ENCODE measurements around the gene DCDC2C.

DCDC2C gene

GRCh38 chr2:3784731-3785130, 81.4 kb downstream of the DCDC2C start:
- Histone ChIP-seq H3K9ac (ENCODE audit: low read depth, low read length, poor library complexity, severe bottlenecking) (no peak overlapping the region), H3K4me2 (ENCODE audit: low read depth, low read length, poor library complexity, severe bottlenecking) (no peak overlapping the region)

GRCh38 chr2:3785220-3785889, 82.0 kb downstream of the DCDC2C start:
- no peaks in the 10 kb centered on the region for H4K20me1 ChIP-seq (ENCODE audit: insufficient read depth, low read length, poor library complexity, severe bottlenecking)
- H3K9me3 ChIP-seq (ENCODE audit: insufficient read depth, low read depth, low read length), result no peaks in the 10 kb centered on the region
- H3K9ac ChIP-seq (ENCODE audit: low read depth, low read length, poor library complexity, severe bottlenecking), result no peak overlapping the region
- no peaks in the 10 kb centered on the region for H3K36me3 ChIP-seq (ENCODE audit: insufficient read depth, low read length)
- no peak overlapping the region for H2AFZ ChIP-seq (ENCODE audit: low read length)
- peaks cover 3% of the 10 kb centered on the region for H3K4me1 ChIP-seq (ENCODE audit: insufficient read depth, low read length, poor library complexity, severe bottlenecking)
- H3K9me2 ChIP-seq (replicated peaks; ENCODE audit: low read depth, low read length), result no peaks in the 10 kb centered on the region
- H3F3A ChIP-seq (ENCODE audit: low read depth), result no peaks in the 10 kb centered on the region
- no peak for TF ChIP-seq EZH2phosphoT487 (IDR thresholded peaks at IDR 0.05; ENCODE audit: borderline replicate concordance)
- TF ChIP-seq, protein P1, sequence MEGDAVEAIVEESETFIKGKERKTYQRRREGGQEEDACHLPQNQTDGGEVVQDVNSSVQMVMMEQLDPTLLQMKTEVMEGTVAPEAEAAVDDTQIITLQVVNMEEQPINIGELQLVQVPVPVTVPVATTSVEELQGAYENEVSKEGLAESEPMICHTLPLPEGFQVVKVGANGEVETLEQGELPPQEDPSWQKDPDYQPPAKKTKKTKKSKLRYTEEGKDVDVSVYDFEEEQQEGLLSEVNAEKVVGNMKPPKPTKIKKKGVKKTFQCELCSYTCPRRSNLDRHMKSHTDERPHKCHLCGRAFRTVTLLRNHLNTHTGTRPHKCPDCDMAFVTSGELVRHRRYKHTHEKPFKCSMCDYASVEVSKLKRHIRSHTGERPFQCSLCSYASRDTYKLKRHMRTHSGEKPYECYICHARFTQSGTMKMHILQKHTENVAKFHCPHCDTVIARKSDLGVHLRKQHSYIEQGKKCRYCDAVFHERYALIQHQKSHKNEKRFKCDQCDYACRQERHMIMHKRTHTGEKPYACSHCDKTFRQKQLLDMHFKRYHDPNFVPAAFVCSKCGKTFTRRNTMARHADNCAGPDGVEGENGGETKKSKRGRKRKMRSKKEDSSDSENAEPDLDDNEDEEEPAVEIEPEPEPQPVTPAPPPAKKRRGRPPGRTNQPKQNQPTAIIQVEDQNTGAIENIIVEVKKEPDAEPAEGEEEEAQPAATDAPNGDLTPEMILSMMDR (conservative IDR thresholded peaks at IDR 0.05; ENCODE audit: low read length), result no peak
- no peak overlapping the region for H3K4me3 ChIP-seq (ENCODE audit: low read length, poor library complexity, severe bottlenecking)
- H3K4me2 ChIP-seq (ENCODE audit: low read depth, low read length, poor library complexity, severe bottlenecking), result no peak overlapping the region
- H3K27me3 ChIP-seq (ENCODE audit: insufficient read depth, low read length, poor library complexity, severe bottlenecking), result no peaks in the 10 kb centered on the region
- no peaks in the 10 kb centered on the region for H3K79me2 ChIP-seq (ENCODE audit: insufficient read depth, low read length)

More at GRCh38 chr2:3784731-3785130, 81.4 kb downstream of the DCDC2C start:
- H3K9me2 ChIP-seq (replicated peaks; ENCODE audit: low read depth, low read length), result no peaks in the 10 kb centered on the region
- H3K9me3 ChIP-seq (ENCODE audit: insufficient read depth, low read depth, low read length), result no peaks in the 10 kb centered on the region
- H3F3A ChIP-seq (ENCODE audit: low read depth), result no peaks in the 10 kb centered on the region
- H3K4me3 ChIP-seq (ENCODE audit: low read length, poor library complexity, severe bottlenecking), result no peak overlapping the region
- no peaks in the 10 kb centered on the region for H3K27me3 ChIP-seq (ENCODE audit: insufficient read depth, low read length, poor library complexity, severe bottlenecking)
- H2AFZ ChIP-seq (ENCODE audit: low read length), result no peak overlapping the region
- no peaks in the 10 kb centered on the region for H3K36me3 ChIP-seq (ENCODE audit: insufficient read depth, low read length)
- TF ChIP-seq EZH2phosphoT487 (IDR thresholded peaks at IDR 0.05; ENCODE audit: borderline replicate concordance), result no peak
- TF ChIP-seq, protein P1 (conservative IDR thresholded peaks at IDR 0.05; ENCODE audit: low read length), result no peak
- H4K20me1 ChIP-seq (ENCODE audit: insufficient read depth, low read length, poor library complexity, severe bottlenecking), result no peaks in the 10 kb centered on the region
- no peaks in the 10 kb centered on the region for H3K79me2 ChIP-seq (ENCODE audit: insufficient read depth, low read length)
- H3K4me1 ChIP-seq (ENCODE audit: insufficient read depth, low read length, poor library complexity, severe bottlenecking), result peaks cover 9% of the 10 kb centered on the region

DNA sequence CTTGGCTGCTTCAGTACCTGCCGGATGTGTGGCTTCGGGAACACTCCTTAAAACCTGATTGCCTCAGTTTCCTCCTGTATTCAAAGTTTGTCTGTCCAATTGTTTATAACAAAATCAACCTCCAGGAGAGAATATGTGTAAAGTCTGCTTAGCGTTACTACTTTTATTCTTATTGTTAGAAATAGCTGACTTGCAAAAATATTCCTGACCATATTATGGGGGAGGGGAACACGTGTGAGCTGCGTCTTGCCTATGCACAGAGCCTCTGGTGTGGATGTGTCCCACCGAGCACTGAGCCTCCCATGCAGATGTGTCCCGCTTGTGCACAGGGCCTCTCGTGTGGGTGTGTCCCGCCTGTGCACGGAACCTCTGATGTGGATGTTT, 82.5 kb downstream of the DCDC2C start:
- no peaks in the 10 kb centered on the region for H3K9me2 ChIP-seq (replicated peaks; ENCODE audit: low read depth, low read length)
- no peaks in the 10 kb centered on the region for H3K36me3 ChIP-seq (ENCODE audit: insufficient read depth, low read length)
- H2AFZ ChIP-seq (ENCODE audit: low read length), result no peak overlapping the region
- H3K9me3 ChIP-seq (ENCODE audit: insufficient read depth, low read depth, low read length), result no peaks in the 10 kb centered on the region
- H3K27me3 ChIP-seq (ENCODE audit: insufficient read depth, low read length, poor library complexity, severe bottlenecking), result no peaks in the 10 kb centered on the region
- no peaks in the 10 kb centered on the region for H3F3A ChIP-seq (ENCODE audit: low read depth)
- H3K4me1 ChIP-seq (ENCODE audit: insufficient read depth, low read length, poor library complexity, severe bottlenecking), result no peaks in the 10 kb centered on the region
- no peaks in the 10 kb centered on the region for H4K20me1 ChIP-seq (ENCODE audit: insufficient read depth, low read length, poor library complexity, severe bottlenecking)
- no peak overlapping the region for H3K4me2 ChIP-seq (ENCODE audit: low read depth, low read length, poor library complexity, severe bottlenecking)
- H3K4me3 ChIP-seq (ENCODE audit: low read length, poor library complexity, severe bottlenecking), result no peak overlapping the region
- TF ChIP-seq EZH2phosphoT487 (IDR thresholded peaks at IDR 0.05; ENCODE audit: borderline replicate concordance), result no peak
- TF ChIP-seq, protein P1 (conservative IDR thresholded peaks at IDR 0.05; ENCODE audit: low read length), result no peak
- no peak overlapping the region for H3K9ac ChIP-seq (ENCODE audit: low read depth, low read length, poor library complexity, severe bottlenecking)
- no peaks in the 10 kb centered on the region for H3K79me2 ChIP-seq (ENCODE audit: insufficient read depth, low read length)
